RWPE1 (cell line): ENCODE results near the gene PLAA.
A peak's percentile ranks its signal among the peaks of the same experiment; 100 is the strongest.

ENCODE experiments used
- CTCF ChIA-PET: fragments of 350-600 bp; sonication (Branson Sonifier 250); formaldehyde crosslinking; extraction: SDS; loops from one replicate; lab custom pipeline; 2021; lab: Yijun Ruan, JAX
- POLR2A ChIA-PET: fragments of 400-600 bp; formaldehyde crosslinking; extraction: SDS; loops from one replicate; lab custom pipeline; 2020; ENCODE audit warnings: antibody characterized with exemption; ENCODE audit not compliant: low non-redundant PET; lab: Yijun Ruan, JAX
- DNase-seq: peaks from one replicate; pipeline ENCODE4 v3.0.0; 2012; ENCODE audit warnings: low spot score
- H3K27ac ChIP-seq: fragments of 450-650 bp; 2 replicates; pipeline ENCODE4 v1.5.1; 2017
- CTCF ChIP-seq: fragments of 450-650 bp; conservative IDR thresholded peaks from 2 replicates; pipeline ENCODE4 v1.5.1; 2017; ENCODE audit warnings: low read depth, mild to moderate bottlenecking

PLAA gene

DNA sequence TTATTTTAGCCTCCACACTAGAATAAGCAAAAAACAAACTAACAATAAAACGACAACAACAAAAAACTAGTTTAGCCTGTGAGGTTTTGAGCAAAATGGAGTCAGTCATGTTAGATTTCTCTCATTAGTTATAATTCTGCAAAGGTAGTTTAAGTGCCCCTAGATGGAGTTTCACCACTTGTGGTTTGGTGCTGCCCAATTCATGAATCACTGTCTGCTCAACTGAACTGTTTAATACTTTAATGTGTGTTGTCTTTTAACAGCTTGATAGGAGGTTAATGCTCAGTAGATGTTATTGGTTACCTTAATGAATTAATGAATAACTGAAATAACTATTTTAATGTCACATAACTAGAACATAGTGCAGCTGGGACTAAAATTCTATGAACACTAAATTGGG, 3.5 kb upstream of the PLAA start:
- POLR2A ChIA-PET = no interaction called here
- H3K27ac ChIP-seq = no peak overlapping the region
- CTCF ChIA-PET = no interaction called here
- DNase-seq = no peak
- TF ChIP-seq CTCF = no peak

DNA sequence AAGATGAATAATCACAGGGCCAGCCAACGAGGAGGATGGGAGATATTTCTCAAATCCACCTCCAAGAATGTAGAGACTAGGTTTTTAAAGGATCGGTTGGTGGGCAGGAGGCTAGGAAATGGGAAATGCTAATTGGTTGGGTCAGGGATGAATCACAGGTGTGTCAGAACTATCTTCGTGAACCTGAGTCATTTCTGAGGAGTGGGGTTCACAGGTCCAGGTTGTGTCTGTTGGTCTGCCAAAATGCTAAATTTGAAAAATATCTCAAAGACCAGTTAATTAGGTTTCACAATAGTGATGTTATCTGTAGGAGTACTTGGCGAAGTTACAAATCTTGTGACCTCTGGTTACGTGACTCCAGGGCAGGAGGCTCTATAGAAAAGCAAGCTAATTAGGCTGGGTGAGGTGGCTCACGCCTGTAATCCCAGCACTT, 2.6 kb upstream of the PLAA start:
- TF ChIP-seq CTCF = no peak
- DNase-seq = peak; percentile 35
- no peak overlapping the region; the same call in 1 of the 2 replicates for H3K27ac ChIP-seq
- ChIA-PET CTCF (interaction anchor here (0.9 kb wide), 1 partner anchor 106 kb away, joined by 3 read pairs; no protein-coding TSS in a partner anchor), POLR2A (no interaction called here)

DNA sequence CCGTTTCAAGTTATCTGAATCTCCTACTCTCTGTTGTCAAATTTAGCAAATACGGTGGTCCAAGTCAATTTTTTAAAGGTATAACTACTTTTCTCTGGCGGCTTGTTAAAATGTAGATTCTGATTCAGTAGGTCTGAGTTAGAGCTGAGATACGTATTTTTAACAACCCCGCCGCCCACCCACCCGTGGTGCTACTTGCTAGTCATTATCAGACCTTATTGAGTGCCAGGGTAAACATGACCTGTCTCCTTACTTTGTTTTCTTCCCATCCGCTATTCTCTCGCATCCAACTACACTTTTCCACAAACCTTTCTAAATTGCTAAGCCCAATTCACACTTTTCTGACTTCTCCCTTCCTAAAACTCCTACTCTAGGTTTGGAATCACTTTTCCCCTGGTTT, 694 bp upstream of the PLAA start:
- POLR2A ChIA-PET = interaction anchor here (0.5 kb wide), 1 partner anchor 158 kb away, joined by 3 read pairs; no protein-coding TSS in a partner anchor
- DNase-seq = no peak
- H3K27ac ChIP-seq = peak overlapping the region; percentile 96
- CTCF ChIA-PET = no interaction called here
- no peak for TF ChIP-seq CTCF

- H3K27ac ChIP-seq = no peak overlapping the region
- no peak for TF ChIP-seq CTCF
- ChIA-PET POLR2A (no interaction called here), CTCF (no interaction called here)
- no peak for DNase-seq
These were observed 1.5 kb downstream of the PLAA start for GRCh38 chr9:26945591-26945990.

GRCh38 chr9:26940779-26941178, 6.3 kb downstream of the PLAA start:
- DNase-seq = no peak
- ChIA-PET CTCF (no interaction called here), POLR2A (no interaction called here)
- no peak overlapping the region for H3K27ac ChIP-seq
- TF ChIP-seq CTCF = no peak

DNA sequence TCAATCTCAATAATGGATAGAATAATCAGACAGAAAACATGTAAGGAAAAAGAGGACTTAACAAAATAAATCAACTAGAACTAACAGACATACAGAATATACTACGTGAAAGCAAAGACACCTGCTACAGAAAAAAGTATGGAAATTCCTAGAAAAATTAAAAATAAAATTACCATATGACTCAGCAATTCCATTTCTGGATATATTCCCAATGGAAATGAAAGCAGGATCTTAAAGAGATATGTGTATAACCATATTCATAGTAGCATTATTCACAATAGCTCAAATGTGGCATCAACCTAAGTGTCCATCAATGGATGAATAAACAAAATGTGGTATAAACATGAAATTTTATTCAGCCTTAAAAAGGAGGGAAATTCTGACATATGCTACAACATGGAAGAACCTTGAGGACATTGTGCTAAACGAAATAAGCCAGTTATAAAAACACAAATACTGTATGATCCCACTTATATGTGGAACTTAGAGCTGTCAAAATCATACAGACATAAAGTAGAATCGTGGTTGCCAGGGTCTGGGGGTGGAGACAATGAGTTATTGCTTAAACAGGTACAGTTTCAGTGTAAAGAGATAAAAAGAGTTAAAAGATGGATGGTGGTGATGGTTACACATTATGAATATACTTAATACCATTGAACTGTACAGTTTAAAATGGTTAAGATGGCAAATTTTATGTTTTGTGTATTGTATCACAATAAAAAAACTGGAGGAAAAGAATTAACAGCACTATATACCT, 6.9 kb downstream of the PLAA start:
- H3K27ac ChIP-seq = no peak overlapping the region
- TF ChIP-seq CTCF = no peak
- CTCF ChIA-PET = no interaction called here
- DNase-seq = no peak
- POLR2A ChIA-PET = no interaction called here
